Measurements from ENCODE around the gene HECW1. TPM values are rescaled to one million over a fixed set of nuclear protein-coding genes. Genes with fewer than 3 reads are reported as not detected.

HECW1 gene
- total and polyA plus RNA-seq, 2 of the 8 experiments (the other 6 are each of a cell fraction or from before 2014, with no cell fraction given), result 2.9 to 12.7 TPM

DNA sequence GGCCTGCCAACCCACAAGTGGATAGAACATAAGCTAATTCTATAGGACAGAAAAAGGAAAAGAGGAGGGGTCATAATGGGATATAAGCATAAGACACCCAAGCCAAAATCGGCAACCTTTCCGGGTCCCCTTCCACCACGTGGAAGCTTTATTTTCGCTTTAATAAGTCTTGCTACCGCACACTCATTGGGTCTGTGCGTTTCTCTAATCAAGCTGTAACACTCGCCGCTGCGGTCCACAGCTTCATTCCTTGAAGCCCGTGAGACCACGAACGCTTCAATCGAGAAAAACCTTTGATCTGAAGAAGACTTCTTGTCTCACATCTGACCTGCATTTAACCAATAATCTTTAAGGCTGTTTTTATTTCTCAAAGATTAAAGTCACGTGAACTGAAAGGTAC is 35.8 kb upstream of the HECW1 start:
- FAIRE-seq (no peak), DNase-seq (ENCODE audit: low read depth in 1 of 2, low spot score in 2 of 2) (no peak)
- no peak overlapping the region for H4K5ac ChIP-seq (ENCODE audit: insufficient read length, low read depth, low read length)
- H2AFZ ChIP-seq (ENCODE audit: low read length), result no peak overlapping the region
- no peak overlapping the region for H3K4ac ChIP-seq (replicated peaks; ENCODE audit: insufficient read length, low read depth, low read length)
- no peak overlapping the region for H3K23ac ChIP-seq (ENCODE audit: insufficient read length)
- POLR2A ChIA-PET (ENCODE audit: partially characterized antibody), result interaction anchor here (1.4 to 2.3 kb wide), 4 partner anchors 20 to 218 kb away, joined by 3 to 5 read pairs (median 4); no protein-coding TSS in a partner anchor
- H3K27ac ChIP-seq (ENCODE audit: low read depth, low read length), result no peak overlapping the region
- WGBS, 2 experiments (ENCODE audit: extremely low coverage in 1 of 2, insufficient coverage in 1 of 2, insufficient read length in 1 of 2, insufficient replicate concordance in 2 of 2, low coverage in 1 of 2, low lambda C conversion rate in 2 of 2, missing lambda C conversion rate in 1 of 2), result 91% methylated on average over 14 of the region's 14 CpGs; no CpG with 5 or more reads in 1 of the 2 experiments
- no peak overlapping the region for H2AK5ac ChIP-seq (ENCODE audit: low read depth, low read length)
- no peak overlapping the region for H2BK12ac ChIP-seq (ENCODE audit: low read depth, low read length)
- H4K91ac ChIP-seq (replicated peaks; ENCODE audit: insufficient read length, low read length), result no peak overlapping the region
- H3K36me3 ChIP-seq (ENCODE audit: control insufficient read depth in 2 of 4, insufficient read depth in 4 of 4, low read length in 3 of 4), result no peaks in the 10 kb centered on the region
- no peak overlapping the region; the same call in 1 of the 2 replicates for H2BK20ac ChIP-seq (ENCODE audit: low read length)
- H3K9ac ChIP-seq (replicated peaks in 1 of 4; ENCODE audit: extremely low read depth in 1 of 4, low read depth in 3 of 4, low read length in 3 of 4), result no peak overlapping the region
- H3K18ac ChIP-seq (ENCODE audit: extremely low read depth, low read length), result no peak overlapping the region
- no peak overlapping the region for H2BK120ac ChIP-seq (replicated peaks; ENCODE audit: low read depth, low read length)
- no peaks in the 10 kb centered on the region for H4K20me1 ChIP-seq (replicated peaks in 1 of 2; ENCODE audit: control insufficient read depth in 1 of 2, insufficient read depth in 2 of 2, low read length in 2 of 2)
- no peak overlapping the region for H4K8ac ChIP-seq (ENCODE audit: extremely low read depth, insufficient read depth, low read length)
- no peak overlapping the region for H3K4me3 ChIP-seq (ENCODE audit: extremely low read depth in 1 of 4, insufficient read depth in 2 of 4, low read depth in 3 of 4, low read length in 4 of 4)
- CTCF ChIA-PET (ENCODE audit: partially characterized antibody), result interaction anchor here (0.7 to 5.8 kb wide), 6 partner anchors 12 to 185 kb away, joined by 3 to 38 read pairs (median 5); no protein-coding TSS in a partner anchor
- H3K27me3 ChIP-seq (replicated peaks in 1 of 4; ENCODE audit: control insufficient read depth in 3 of 4, extremely low read depth in 1 of 4, insufficient read depth in 3 of 4, low read length in 3 of 4), result no peaks in the 10 kb centered on the region
- H3K4me1 ChIP-seq (replicated peaks in 1 of 4; ENCODE audit: control insufficient read depth in 3 of 4, insufficient read depth in 4 of 4, low read length in 3 of 4), result peaks cover 3 to 5% (median 3%) of the 10 kb centered on the region in 4 experiments; a peak in 5 of 7 replicates
- no peak overlapping the region for H2BK5ac ChIP-seq (ENCODE audit: low read depth, low read length)
- H3K79me2 ChIP-seq (ENCODE audit: control insufficient read depth in 1 of 2, insufficient read depth in 2 of 2, low read length in 2 of 2), result no peaks in the 10 kb centered on the region
- no peak overlapping the region for H3K14ac ChIP-seq (ENCODE audit: insufficient read length)
- H2BK15ac ChIP-seq (ENCODE audit: low read length), result no peak overlapping the region
- H3K23me2 ChIP-seq (ENCODE audit: low read depth, low read length), result no peaks in the 10 kb centered on the region
- no peaks in the 10 kb centered on the region for H3K79me1 ChIP-seq (ENCODE audit: low read depth, low read length)
- H3K9me3 ChIP-seq (ENCODE audit: insufficient read depth in 2 of 2, low read depth in 1 of 2, low read length in 1 of 2), result no peaks in the 10 kb centered on the region
- no peak overlapping the region for H3K56ac ChIP-seq (replicated peaks; ENCODE audit: insufficient read length, low read depth, low read length)
- no peak overlapping the region for H3K4me2 ChIP-seq (ENCODE audit: insufficient read depth in 1 of 2, low read depth in 2 of 2, low read length in 2 of 2)
- TF ChIP-seq POLR2AphosphoS5 (IDR thresholded peaks at IDR 0.05; ENCODE audit: low read depth, low read length) (no peak), MAFK (IDR thresholded peaks at IDR 0.05; ENCODE audit: low read depth, low read length) (no peak), CHD2 (IDR thresholded peaks at IDR 0.05; ENCODE audit: low read length) (no peak), USF2 (IDR thresholded peaks at IDR 0.05; ENCODE audit: low read length) (no peak), FOSL1 (IDR thresholded peaks at IDR 0.05; ENCODE audit: insufficient read depth, low read depth, low read length) (no peak), PHF8 (conservative IDR thresholded peaks at IDR 0.05; ENCODE audit: low read depth, low read length) (no peak), HDAC6 (IDR thresholded peaks at IDR 0.05; ENCODE audit: low read depth, low read length) (no peak), RFX5 (IDR thresholded peaks at IDR 0.05; ENCODE audit: borderline replicate concordance, low read depth, low read length) (no peak), CREB1 (IDR thresholded peaks at IDR 0.05) (no peak), NANOG (IDR thresholded peaks at IDR 0.05; ENCODE audit: insufficient read depth, low read depth, low read length, poor library complexity, severe bottlenecking) (no peak), EZH2 (IDR thresholded peaks at IDR 0.05; ENCODE audit: low read depth, low read length, severe bottlenecking) (no peak), SUZ12 (IDR thresholded peaks at IDR 0.05; ENCODE audit: low read length) (no peak), NRF1 (IDR thresholded peaks at IDR 0.05; ENCODE audit: low read depth, low read length) (no peak)

Measured in H1 (cell line).